Endodermal cell (in vitro differentiated cells): ENCODE measurements around the gene CD82. TPM values are rescaled to one million over a fixed set of nuclear protein-coding genes. Genes with fewer than 3 reads are reported as not detected.
A peak's percentile ranks its signal among the peaks of the same experiment; 100 is the strongest.

ENCODE experiments used
- DNase-seq: peaks from one replicate; pipeline ENCODE4 v3.0.0-alpha.2; 2017
- H3K27ac ChIP-seq: 2 replicates; pipeline ENCODE4 v1.5.1; 2013; ENCODE audit warnings: mild to moderate bottlenecking, low read depth, low read length, moderate library complexity
- H3K27me3 ChIP-seq: 2 replicates; pipeline ENCODE4 v1.6.1; 2013; ENCODE audit warnings: mild to moderate bottlenecking, low read length, moderate library complexity; ENCODE audit not compliant: insufficient read depth, control insufficient read depth, poor library complexity, severe bottlenecking
- H3K36me3 ChIP-seq: 2 replicates; pipeline ENCODE4 v1.7.0; 2013; ENCODE audit warnings: mild to moderate bottlenecking, low read length, moderate library complexity; ENCODE audit not compliant: control insufficient read depth, insufficient read depth
- H3K4me1 ChIP-seq: one replicate; pipeline ENCODE4 v1.7.0; 2013; ENCODE audit warnings: low read length; ENCODE audit not compliant: control insufficient read depth, insufficient read depth
- H3K4me3 ChIP-seq: 2 replicates; pipeline ENCODE4 v1.5.1; 2013; ENCODE audit warnings: mild to moderate bottlenecking, low read length, moderate library complexity
- H3K9ac ChIP-seq: 2 replicates; pipeline ENCODE4 v1.6.1; 2013; ENCODE audit warnings: mild to moderate bottlenecking, low read length, moderate library complexity; ENCODE audit not compliant: poor library complexity, severe bottlenecking; ENCODE audit errors: extremely low read depth
- H3K9me3 ChIP-seq: 2 replicates; pipeline ENCODE4 v1.6.1; 2013; ENCODE audit warnings: mild to moderate bottlenecking, low read length, moderate library complexity; ENCODE audit not compliant: control insufficient read depth
- H3K27ac Mint-ChIP-seq: 2 replicates; pipeline ENCODE4 v1.8.0; 2020; ENCODE audit warnings: mixed read lengths
- H3K27me3 Mint-ChIP-seq: 2 replicates; pipeline ENCODE4 v1.8.0; 2021; ENCODE audit warnings: mild to moderate bottlenecking, mixed read lengths; ENCODE audit not compliant: insufficient read depth
- H3K36me3 Mint-ChIP-seq: 2 replicates; pipeline ENCODE4 v1.8.0; 2020; ENCODE audit warnings: low read depth, mixed read lengths
- H3K4me1 Mint-ChIP-seq: 2 replicates; pipeline ENCODE4 v1.8.0; 2020; ENCODE audit warnings: mixed read lengths
- H3K4me3 Mint-ChIP-seq: 2 replicates; pipeline ENCODE4 v1.8.0; 2020; ENCODE audit warnings: mild to moderate bottlenecking, moderate library complexity, mixed read lengths
- H3K9me3 Mint-ChIP-seq: 2 replicates; pipeline ENCODE4 v1.8.0; 2020; ENCODE audit warnings: mild to moderate bottlenecking, mixed read lengths
- WGBS, 2 experiments: methylation state at CpG; one replicate each; pipeline versions ENCODE4 v1.1.5 to v1.1.7; 2013; ENCODE audit warnings: missing lambda C conversion rate in 2 of 2, mixed read lengths in 1 of 2; ENCODE audit not compliant: insufficient coverage in 1 of 2, insufficient read length in 1 of 2; 5-methylcytosine and 5-hydroxymethylcytosine counted together
- long read RNA-seq, 4 experiments: library from polyadenylated mRNA in 2 of 4; library from RNA in 1 of 4; library from capped mRNA in 1 of 4; stranded (forward) in 3 of 4; unstranded in 1 of 4; transcript quantifications; one replicate each; pipeline ENCODE4 v2.0.0, GENCODE V29; 2020 to 2021; ENCODE audit warnings: inconsistent platforms in 1 of 4
- polyA plus RNA-seq, 2 experiments: library from polyadenylated mRNA; stranded (reverse); fragments of 50-300 nt; gene quantifications; one replicate each; pipeline ENCODE4 v1.2.3, GENCODE V29; 2013
- total RNA-seq, 2 donors: library from RNA; stranded (reverse); fragmentation: NEBNext Ultra II Directional in 1 of 2; extraction: Animal tissue kit (Norgen Biotek cat#: 25700) in 1 of 2; gene quantifications; 2 replicates in 1 of 2; 3 replicates in 1 of 2; pipeline ENCODE4 v1.2.1, GENCODE V29; 2021
- TF ChIP-seq, protein P1 (sequence below): fragments of 200-600 bp; sonication (generic); conservative IDR thresholded peaks from 2 replicates; pipeline ENCODE4 v1.5.0; 2021; ENCODE audit warnings: antibody characterized with exemption, mild to moderate bottlenecking

CD82 gene, protein sequence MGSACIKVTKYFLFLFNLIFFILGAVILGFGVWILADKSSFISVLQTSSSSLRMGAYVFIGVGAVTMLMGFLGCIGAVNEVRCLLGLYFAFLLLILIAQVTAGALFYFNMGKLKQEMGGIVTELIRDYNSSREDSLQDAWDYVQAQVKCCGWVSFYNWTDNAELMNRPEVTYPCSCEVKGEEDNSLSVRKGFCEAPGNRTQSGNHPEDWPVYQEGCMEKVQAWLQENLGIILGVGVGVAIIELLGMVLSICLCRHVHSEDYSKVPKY
- 1 to 10 TPM; 1.7 to 3.0 TPM for total RNA-seq
- 19.6 TPM for polyA plus RNA-seq (2013, experiment 1 of 2)
- 12.6 TPM for polyA plus RNA-seq (2013, experiment 2 of 2)
- long read RNA-seq, experiment 1, partial matches to known transcripts, result 0 of 1 reads
- long read RNA-seq, experiment 1, other reads (novel, unspliced or antisense), result 0 of 1 reads
- long read RNA-seq, experiment 2, partial matches to known transcripts, result 0 of 1 reads
- long read RNA-seq, experiment 2, other reads (novel, unspliced or antisense), result 0 of 1 reads
- long read RNA-seq, experiment 3, transcript CD82-201 (10 exons, 2,289 nt), result major isoform, 13 of 13 reads
- long read RNA-seq, experiment 3, partial matches to known transcripts, result 0 of 13 reads
- long read RNA-seq, experiment 3, other reads (novel, unspliced or antisense), result 0 of 13 reads
- long read RNA-seq, experiment 4, partial matches to known transcripts, result 1 of 4 reads
- long read RNA-seq, experiment 4, other reads (novel, unspliced or antisense), result 1 of 4 reads

DNA sequence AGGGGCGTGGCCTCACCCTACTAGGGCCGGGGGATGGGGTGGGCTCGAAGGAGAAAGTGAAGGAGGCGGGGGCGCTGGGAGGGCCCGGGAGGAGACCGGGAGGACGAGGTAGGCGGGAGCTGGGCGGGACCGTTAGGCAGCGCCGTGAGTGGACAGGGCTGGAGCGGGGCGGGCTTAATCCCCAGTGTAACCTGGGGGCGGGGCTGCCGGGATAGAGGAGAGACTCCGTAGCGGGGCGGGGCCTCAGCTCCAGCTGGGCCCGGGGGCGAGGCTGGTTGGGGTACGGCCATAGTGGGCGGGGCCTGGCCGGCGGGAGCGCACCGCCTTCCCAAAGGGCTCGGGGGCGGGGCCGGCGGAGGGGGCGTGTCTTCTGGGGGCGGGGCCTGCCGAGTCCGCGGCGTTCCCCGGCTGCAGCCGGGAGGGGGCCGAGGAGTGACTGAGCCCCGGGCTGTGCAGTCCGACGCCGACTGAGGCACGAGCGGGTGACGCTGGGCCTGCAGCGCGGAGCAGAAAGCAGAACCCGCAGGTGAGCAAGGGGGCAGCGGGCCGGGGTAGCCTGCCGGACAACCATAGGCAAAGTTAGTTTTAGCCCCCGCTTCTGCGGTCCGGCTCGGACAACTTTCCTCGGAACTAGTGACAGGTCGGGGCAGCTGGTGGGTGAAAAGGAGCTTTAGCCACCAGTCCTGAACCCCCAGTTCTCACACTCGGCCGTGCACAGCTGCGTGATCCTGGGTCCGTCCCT, at the start of gene CD82:
TSS of gene CD82 (plus strand) at position 453 of the 742 bp plus-strand sequence. CDS start 29,000 bp downstream, outside the sequence.
- Histone ChIP-seq H3K4me1 (no peaks in the 10 kb centered on the region), H3K27ac (peak within 1 kb of the TSS; percentile 67), H3K36me3 (no peaks in the 10 kb centered on the region), H3K9ac (peak within 1 kb of the TSS; percentile 3), H3K4me3 (peak within 1 kb of the TSS; percentile 86), H3K27me3 (peaks cover 33% of the 10 kb centered on the region), H3K9me3 (no peaks in the 10 kb centered on the region)
- WGBS, 2 experiments, result 0 to 5% methylated on average over 6 to 64 of the region's 64 CpGs
- H3K4me1 Mint-ChIP-seq, result peaks cover 5% of the 10 kb centered on the region
- H3K27me3 Mint-ChIP-seq, result peaks cover 47% of the 10 kb centered on the region
- no peaks in the 10 kb centered on the region for H3K9me3 Mint-ChIP-seq
- peak within 1 kb of the TSS; percentile 57 for H3K4me3 Mint-ChIP-seq
- peak; percentile 100 for DNase-seq
- H3K36me3 Mint-ChIP-seq, result no peaks in the 10 kb centered on the region
- peak within 1 kb of the TSS; percentile 61 for H3K27ac Mint-ChIP-seq
- TF ChIP-seq, protein P1, sequence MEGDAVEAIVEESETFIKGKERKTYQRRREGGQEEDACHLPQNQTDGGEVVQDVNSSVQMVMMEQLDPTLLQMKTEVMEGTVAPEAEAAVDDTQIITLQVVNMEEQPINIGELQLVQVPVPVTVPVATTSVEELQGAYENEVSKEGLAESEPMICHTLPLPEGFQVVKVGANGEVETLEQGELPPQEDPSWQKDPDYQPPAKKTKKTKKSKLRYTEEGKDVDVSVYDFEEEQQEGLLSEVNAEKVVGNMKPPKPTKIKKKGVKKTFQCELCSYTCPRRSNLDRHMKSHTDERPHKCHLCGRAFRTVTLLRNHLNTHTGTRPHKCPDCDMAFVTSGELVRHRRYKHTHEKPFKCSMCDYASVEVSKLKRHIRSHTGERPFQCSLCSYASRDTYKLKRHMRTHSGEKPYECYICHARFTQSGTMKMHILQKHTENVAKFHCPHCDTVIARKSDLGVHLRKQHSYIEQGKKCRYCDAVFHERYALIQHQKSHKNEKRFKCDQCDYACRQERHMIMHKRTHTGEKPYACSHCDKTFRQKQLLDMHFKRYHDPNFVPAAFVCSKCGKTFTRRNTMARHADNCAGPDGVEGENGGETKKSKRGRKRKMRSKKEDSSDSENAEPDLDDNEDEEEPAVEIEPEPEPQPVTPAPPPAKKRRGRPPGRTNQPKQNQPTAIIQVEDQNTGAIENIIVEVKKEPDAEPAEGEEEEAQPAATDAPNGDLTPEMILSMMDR, result peak; percentile 63

DNA sequence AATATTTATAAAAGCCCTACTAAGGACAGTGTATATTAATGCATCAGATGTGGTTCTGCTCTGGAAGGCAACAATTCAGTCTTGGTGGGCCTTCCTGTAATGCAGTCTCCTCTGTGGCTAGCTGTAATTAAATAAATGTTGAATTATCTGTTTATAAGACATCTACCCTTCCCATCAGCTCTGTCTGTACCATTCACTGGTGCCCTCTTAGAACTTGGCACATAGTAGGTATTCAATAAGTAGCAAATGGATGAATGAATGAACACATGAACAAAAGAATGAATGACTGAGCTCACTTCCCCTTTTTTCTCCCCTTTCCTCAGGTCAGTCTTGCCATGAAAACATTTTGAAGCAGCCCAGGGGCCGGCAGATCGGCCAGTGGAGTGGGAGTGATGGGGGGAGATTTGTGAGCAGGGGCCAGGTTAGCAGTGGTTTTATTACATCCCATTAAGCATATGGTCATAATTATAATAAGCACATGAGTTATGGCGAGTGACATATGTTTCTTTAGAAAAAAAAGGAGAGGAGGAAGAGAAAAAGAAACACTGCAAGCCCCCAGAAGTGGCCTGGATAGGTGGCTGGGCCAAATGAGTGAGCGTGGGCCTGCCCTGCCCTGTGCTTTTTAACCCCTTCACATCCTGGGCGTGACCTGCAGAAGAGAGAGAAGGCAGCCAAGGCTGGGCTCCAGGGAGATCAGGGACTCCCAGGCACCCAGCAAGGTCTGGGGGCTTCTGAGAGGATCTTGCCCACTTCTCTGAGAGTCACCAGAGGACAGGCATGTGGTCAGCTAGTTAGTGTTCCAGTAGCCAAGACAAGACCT, 48.6 kb upstream of the CD82 start:
- Histone ChIP-seq H3K36me3 (no peaks in the 10 kb centered on the region), H3K27ac (no peak overlapping the region), H3K9ac (no peak overlapping the region), H3K9me3 (no peaks in the 10 kb centered on the region), H3K4me1 (no peaks in the 10 kb centered on the region), H3K4me3 (no peak overlapping the region), H3K27me3 (peaks cover 8% of the 10 kb centered on the region)
- H3K4me3 Mint-ChIP-seq, result no peak overlapping the region
- no peak for DNase-seq
- no peaks in the 10 kb centered on the region for H3K9me3 Mint-ChIP-seq
- peaks cover 10% of the 10 kb centered on the region for H3K27me3 Mint-ChIP-seq
- H3K27ac Mint-ChIP-seq, result no peak overlapping the region
- WGBS, 2 experiments, result 69 to 83% methylated on average over 2 to 3 of the region's 5 CpGs
- no peaks in the 10 kb centered on the region for H3K36me3 Mint-ChIP-seq
- peaks cover 4% of the 10 kb centered on the region for H3K4me1 Mint-ChIP-seq
- TF ChIP-seq, protein P1, result no peak
